Kidney tubule cell (primary cell): ENCODE data around the gene CCNI.
"Not testable (repeated sequence)": the region's sequence is repeated elsewhere in the genome, so short reads cannot be mapped to it uniquely, and the experiment has no call there.

Source experiments
- DNase-seq: peaks from one replicate; pipeline ENCODE4 v3.0.0-alpha.2; 2018; ENCODE audit warnings: low spot score

CCNI gene

GRCh38 chr4:77080806-77081205, 5.0 kb upstream of the CCNI start:
- not testable (repeated sequence) for DNase-seq

GRCh38 chr4:77079281-77079680, 3.5 kb upstream of the CCNI start:
- DNase-seq: no peak

GRCh38 chr4:77078401-77078800, 2.6 kb upstream of the CCNI start:
- no peak for DNase-seq

- no peak for DNase-seq
These were observed 1.3 kb upstream of the CCNI start for GRCh38 chr4:77076889-77077635.

- DNase-seq: peak; percentile 84
These were observed 571 bp downstream of the CCNI start for GRCh38 chr4:77074981-77075855.

- peak; percentile 11 for DNase-seq
These were observed 1.4 kb downstream of the CCNI start for GRCh38 chr4:77074381-77074831.

- no peak for DNase-seq
These were observed 1.8 kb downstream of the CCNI start for GRCh38 chr4:77073981-77074380.

- peak; percentile 15 for DNase-seq
These were observed 2.5 kb downstream of the CCNI start for GRCh38 chr4:77073106-77073809.

GRCh38 chr4:77072195-77072753, 3.5 kb downstream of the CCNI start:
- peak; percentile 58 for DNase-seq

GRCh38 chr4:77069514-77069913, 6.3 kb downstream of the CCNI start:
- DNase-seq: not testable (repeated sequence)

GRCh38 chr4:77065382-77065781, 10.4 kb downstream of the CCNI start:
- DNase-seq: no peak

GRCh38 chr4:77062856-77063255, 12.9 kb downstream of the CCNI start:
- DNase-seq: no peak

- DNase-seq: peak; percentile 44
These were observed 23.4 kb downstream of the CCNI start for GRCh38 chr4:77052352-77052751.

GRCh38 chr4:77050962-77051361, 24.8 kb downstream of the CCNI start:
- DNase-seq: no peak

- peak; percentile 33 for DNase-seq
These were observed 28.8 kb downstream of the CCNI start for GRCh38 chr4:77047037-77047436.

GRCh38 chr4:77045490-77045889, 30.3 kb downstream of the CCNI start:
- DNase-seq: no peak

GRCh38 chr4:77044461-77045150, 31.2 kb downstream of the CCNI start:
- peak; percentile 51 for DNase-seq

GRCh38 chr4:77043507-77044136, 32.2 kb downstream of the CCNI start:
- no peak for DNase-seq

- peak; percentile 41 for DNase-seq
These were observed 34.7 kb downstream of the CCNI start for GRCh38 chr4:77040854-77041725.

- peak; percentile 60 for DNase-seq
These were observed 35.5 kb downstream of the CCNI start for GRCh38 chr4:77040270-77040669.
